IMR-90 (cell line): Measurements from ENCODE around the gene TRIM73.
"Not testable (repeated sequence)": the region's sequence is repeated elsewhere in the genome, so short reads cannot be mapped to it uniquely, and the experiment has no call there.

ENCODE experiments used
- BHLHE40 ChIP-seq: fragments of 150-350 bp; IDR thresholded peaks from 2 replicates; pipeline ENCODE4 v1.6.1; 2016; ENCODE audit warnings: mild to moderate bottlenecking, low read depth, low read length
- CTCF ChIP-seq: conservative IDR thresholded peaks from 2 replicates; pipeline ENCODE4 v1.5.1; 2012; ENCODE audit warnings: mild to moderate bottlenecking, low read depth, low read length, improper control_type of control experiment
- NFE2L2 ChIP-seq: fragments of 150-350 bp; IDR thresholded peaks from 2 replicates; pipeline ENCODE4 v1.6.1; 2016; ENCODE audit warnings: low read depth, mild to moderate bottlenecking, low read length
- POLR2A ChIP-seq: IDR thresholded peaks from 2 replicates; pipeline ENCODE4 v1.6.1; 2012; ENCODE audit warnings: mild to moderate bottlenecking, low read depth, low read length
- RCOR1 ChIP-seq: IDR thresholded peaks from 2 replicates; pipeline ENCODE4 v1.6.1; 2012; ENCODE audit warnings: mild to moderate bottlenecking, low read length, improper control_type of control experiment; ENCODE audit not compliant: insufficient replicate concordance
- RFX5 ChIP-seq: IDR thresholded peaks from 2 replicates; pipeline ENCODE4 v1.8.0; 2012; ENCODE audit warnings: low read depth, mild to moderate bottlenecking, low read length, moderate library complexity
- TF ChIP-seq, protein P1 (sequence below): fragments of 150-350 bp; IDR thresholded peaks from 2 replicates; pipeline ENCODE4 v1.6.1; 2017; ENCODE audit warnings: mild to moderate bottlenecking, antibody characterized with exemption, low read length, low read depth

- not testable (repeated sequence) for TF ChIP-seq NFE2L2, CTCF, RFX5, BHLHE40, RCOR1
- TF ChIP-seq POLR2A: peak; percentile 40; the same call in 1 of the 2 replicates
- TF ChIP-seq, protein P1, sequence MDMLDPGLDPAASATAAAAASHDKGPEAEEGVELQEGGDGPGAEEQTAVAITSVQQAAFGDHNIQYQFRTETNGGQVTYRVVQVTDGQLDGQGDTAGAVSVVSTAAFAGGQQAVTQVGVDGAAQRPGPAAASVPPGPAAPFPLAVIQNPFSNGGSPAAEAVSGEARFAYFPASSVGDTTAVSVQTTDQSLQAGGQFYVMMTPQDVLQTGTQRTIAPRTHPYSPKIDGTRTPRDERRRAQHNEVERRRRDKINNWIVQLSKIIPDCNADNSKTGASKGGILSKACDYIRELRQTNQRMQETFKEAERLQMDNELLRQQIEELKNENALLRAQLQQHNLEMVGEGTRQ: not testable (repeated sequence)
Measured at GRCh38 chr7:75442465-75443111, 47.2 kb downstream of the TRIM73 start.
